Measurements from ENCODE around the gene MDM1.

Gene MDM1

GRCh38 chr12:68367116-68367515 lies 35.0 kb upstream of the MDM1 start:
- no peak for DNase-seq
- no peak for TF ChIP-seq GATA1 (IDR thresholded peaks at IDR 0.05; ENCODE audit: low read depth, low read length)
- TF ChIP-seq POLR2A (IDR thresholded peaks at IDR 0.05; ENCODE audit: low read length), result no peak

DNA sequence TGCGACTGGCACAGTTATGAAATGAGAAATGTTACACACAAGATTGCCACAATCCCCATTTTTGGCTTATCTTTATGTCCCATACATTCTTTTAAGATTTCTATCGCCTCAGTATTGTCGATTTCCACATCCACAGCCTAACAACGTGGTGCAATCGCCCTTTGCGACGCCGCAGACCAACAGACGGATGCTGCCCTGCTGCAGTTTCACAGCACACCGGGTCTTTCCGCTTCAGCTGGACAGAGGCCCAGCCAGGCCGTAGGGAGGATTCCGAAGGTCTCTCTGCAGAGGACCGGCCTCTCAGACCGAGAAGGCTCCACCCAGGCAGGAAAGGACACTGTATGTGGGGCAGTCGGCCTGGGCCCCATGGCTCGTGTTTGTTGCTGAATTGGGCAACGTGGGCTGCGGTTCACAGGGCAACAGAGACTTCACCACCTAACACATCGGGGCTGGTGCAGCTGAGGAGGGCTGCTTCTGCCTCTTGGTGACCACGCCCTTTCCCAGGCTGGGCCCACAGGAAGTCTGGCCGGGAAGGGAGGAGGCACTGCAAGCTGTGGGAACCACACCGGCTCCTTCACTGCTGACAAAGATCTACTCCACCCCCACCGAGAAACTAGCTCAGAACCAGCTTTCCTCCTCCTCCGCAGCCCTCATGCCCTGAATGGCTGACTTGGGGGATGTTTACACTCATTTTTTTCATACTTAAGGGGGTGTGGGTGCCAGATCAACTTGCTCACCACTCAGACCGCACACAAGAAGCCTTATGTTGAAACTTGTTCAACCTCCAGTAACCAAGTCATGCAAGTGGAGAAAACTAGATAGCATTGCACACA lies 32.9 kb upstream of the MDM1 start:
- peak; percentile 86 to 94 for DNase-seq
- TF ChIP-seq POLR2A (IDR thresholded peaks at IDR 0.05; ENCODE audit: low read length), result peak; percentile 77
- TF ChIP-seq GATA1 (IDR thresholded peaks at IDR 0.05; ENCODE audit: low read depth, low read length), result no peak

- DNase-seq, result peak; percentile 34 to 49
- TF ChIP-seq POLR2A (IDR thresholded peaks at IDR 0.05; ENCODE audit: low read length) (no peak), GATA1 (IDR thresholded peaks at IDR 0.05; ENCODE audit: low read depth, low read length) (no peak)
Measured at GRCh38 chr12:68364328-68364727, 32.2 kb upstream of the MDM1 start.

- no peak for DNase-seq
- no peak for TF ChIP-seq POLR2A (IDR thresholded peaks at IDR 0.05; ENCODE audit: low read length)
Measured at GRCh38 chr12:68361953-68362352, 29.8 kb upstream of the MDM1 start.

DNA sequence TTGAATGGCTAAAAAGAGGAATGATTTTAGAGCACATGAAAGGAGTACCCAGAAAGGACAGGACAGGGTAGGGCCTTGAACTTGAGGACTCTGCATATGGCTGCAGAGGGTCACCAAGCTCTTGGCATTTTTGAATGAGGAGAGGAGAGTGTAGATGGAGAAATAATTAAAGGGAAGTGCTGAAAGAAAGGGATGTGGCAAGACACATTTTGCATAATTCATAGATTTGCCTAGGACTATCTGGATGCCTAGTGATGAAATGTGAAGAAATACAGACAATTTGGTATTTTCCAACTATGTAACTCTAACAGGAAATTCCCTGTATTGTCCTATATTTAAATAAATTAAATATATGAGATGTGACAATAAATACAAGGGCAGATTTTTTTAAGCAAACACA lies 27.5 kb upstream of the MDM1 start:
- no peak for TF ChIP-seq GATA1 (IDR thresholded peaks at IDR 0.05; ENCODE audit: low read depth, low read length)
- TF ChIP-seq POLR2A (IDR thresholded peaks at IDR 0.05; ENCODE audit: low read length), result no peak
- DNase-seq, result no peak

- TF ChIP-seq GATA1 (IDR thresholded peaks at IDR 0.05; ENCODE audit: low read depth, low read length) (no peak), POLR2A (IDR thresholded peaks at IDR 0.05; ENCODE audit: low read length) (no peak)
- peak; percentile 80 to 81 for DNase-seq
Measured at GRCh38 chr12:68358532-68359485, 26.6 kb upstream of the MDM1 start.

- no peak for DNase-seq
- no peak for TF ChIP-seq GATA1 (IDR thresholded peaks at IDR 0.05; ENCODE audit: low read depth, low read length)
- no peak for TF ChIP-seq POLR2A (IDR thresholded peaks at IDR 0.05; ENCODE audit: low read length)
Measured at GRCh38 chr12:68356986-68357385, 24.8 kb upstream of the MDM1 start.

GRCh38 chr12:68356060-68356695 lies 24.0 kb upstream of the MDM1 start:
- TF ChIP-seq POLR2A (IDR thresholded peaks at IDR 0.05; ENCODE audit: low read length) (no peak), GATA1 (IDR thresholded peaks at IDR 0.05; ENCODE audit: low read depth, low read length) (no peak)
- DNase-seq, result no peak

DNA sequence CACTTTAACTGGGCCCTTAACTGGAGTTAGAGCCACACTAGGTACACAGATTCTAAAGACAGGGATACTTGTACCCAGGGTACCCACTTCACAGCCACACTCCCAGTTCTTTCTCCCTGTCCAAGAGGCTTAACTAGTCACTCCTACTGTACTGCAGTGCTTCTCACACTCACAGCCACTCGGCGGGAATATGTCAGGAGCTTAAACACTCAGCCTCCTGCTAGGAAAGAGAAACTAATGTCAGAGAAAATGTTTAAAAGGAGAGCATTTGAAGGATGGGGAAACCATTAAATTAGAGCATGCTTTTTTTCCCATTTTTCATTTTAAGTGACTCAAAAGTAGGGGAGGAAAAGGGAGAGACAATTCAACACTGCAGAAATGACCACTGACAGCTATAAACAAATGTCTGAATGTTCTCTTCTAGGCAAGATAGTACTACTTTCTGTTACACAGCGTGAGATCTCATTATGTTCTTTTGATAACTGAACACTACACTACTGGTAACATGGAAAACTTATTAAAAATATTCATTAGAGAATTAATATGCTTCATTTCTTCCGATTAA lies 22.9 kb upstream of the MDM1 start:
- no peak for TF ChIP-seq POLR2A (IDR thresholded peaks at IDR 0.05; ENCODE audit: low read length)
- TF ChIP-seq GATA1 (IDR thresholded peaks at IDR 0.05; ENCODE audit: low read depth, low read length), result no peak
- DNase-seq, result no peak

DNA sequence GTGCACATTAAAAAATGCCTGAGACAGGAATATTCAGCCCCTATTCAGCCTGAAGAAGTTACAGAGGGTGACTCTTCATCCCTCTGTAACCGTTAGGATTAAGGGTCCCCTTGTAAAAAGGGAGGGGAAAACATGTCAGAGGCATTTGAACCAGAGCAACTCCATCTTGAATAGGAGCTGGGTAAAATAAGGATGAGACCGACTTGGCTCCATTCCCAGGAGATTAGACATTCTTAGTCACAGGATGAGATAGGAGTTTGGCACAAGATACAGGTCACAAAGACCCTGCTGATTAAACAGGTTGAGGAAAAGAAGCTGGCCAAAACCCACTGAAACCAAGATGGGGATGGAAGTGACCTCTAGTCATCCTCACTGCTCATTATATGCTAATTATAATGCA lies 19.9 kb upstream of the MDM1 start:
- DNase-seq, result peak; percentile 33 to 35
- TF ChIP-seq GATA1 (IDR thresholded peaks at IDR 0.05; ENCODE audit: low read depth, low read length), result no peak
- no peak for TF ChIP-seq POLR2A (IDR thresholded peaks at IDR 0.05; ENCODE audit: low read length)

DNA sequence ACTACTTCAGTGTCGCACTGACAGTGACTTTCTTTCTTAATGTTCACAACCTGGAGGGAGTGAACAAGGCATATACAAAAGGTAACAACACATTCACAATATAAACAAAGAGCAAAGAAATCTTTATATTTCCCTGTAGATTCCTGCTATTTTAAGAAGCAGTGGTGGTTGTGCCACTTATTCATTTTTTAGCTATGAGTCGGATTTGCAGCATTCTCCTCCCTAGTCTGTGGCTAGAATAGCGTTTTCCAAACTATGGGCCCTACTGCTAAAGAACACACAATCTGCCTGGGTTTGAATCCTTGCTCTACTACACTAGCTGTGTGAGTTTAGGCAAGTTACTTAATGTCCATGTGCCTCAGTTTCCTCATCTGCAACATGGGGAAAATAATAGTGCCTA lies 18.6 kb upstream of the MDM1 start:
- TF ChIP-seq POLR2A (IDR thresholded peaks at IDR 0.05; ENCODE audit: low read length) (no peak), GATA1 (IDR thresholded peaks at IDR 0.05; ENCODE audit: low read depth, low read length) (no peak)
- no peak for DNase-seq

DNA sequence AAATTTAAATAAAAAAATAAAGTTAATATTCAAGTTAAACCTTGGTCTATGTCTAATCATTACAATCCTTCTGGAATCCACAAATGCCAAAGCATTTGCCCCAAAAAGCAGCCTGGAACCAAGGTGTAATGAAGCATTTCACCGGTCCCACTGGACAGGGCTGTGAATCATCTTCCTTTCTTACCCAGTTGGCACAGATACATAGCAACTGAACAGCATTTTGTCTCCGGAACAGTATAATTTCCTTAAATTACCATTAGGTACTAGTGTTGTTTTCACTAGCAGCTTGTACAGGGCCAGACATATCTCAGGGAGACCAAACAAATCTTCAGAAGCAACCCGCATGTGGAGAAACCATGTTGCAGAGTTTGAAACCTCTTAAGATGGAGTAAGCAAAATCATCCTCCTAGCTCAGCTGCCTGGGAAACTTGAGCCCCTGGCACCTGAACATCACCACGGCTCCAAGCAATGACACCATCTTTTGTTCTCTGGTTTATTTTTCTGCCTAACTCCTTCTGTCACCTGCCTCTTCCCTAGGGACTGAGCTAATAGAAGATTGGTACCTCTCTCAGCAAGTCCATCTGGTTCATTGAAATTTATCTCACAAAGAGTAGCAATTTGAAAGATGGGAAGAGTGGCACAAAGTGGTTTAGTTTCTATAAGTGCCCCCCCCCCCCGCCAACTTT lies 17.9 kb upstream of the MDM1 start:
- TF ChIP-seq POLR2A (IDR thresholded peaks at IDR 0.05; ENCODE audit: low read length), result no peak
- TF ChIP-seq GATA1 (IDR thresholded peaks at IDR 0.05; ENCODE audit: low read depth, low read length), result no peak
- no peak for DNase-seq

GRCh38 chr12:68349220-68349621 lies 17.1 kb upstream of the MDM1 start:
- no peak for DNase-seq
- TF ChIP-seq GATA1 (IDR thresholded peaks at IDR 0.05; ENCODE audit: low read depth, low read length) (no peak), POLR2A (IDR thresholded peaks at IDR 0.05; ENCODE audit: low read length) (no peak)
